Right atrium auricular region (tissue), 2 donors: ENCODE measurements around the gene FOXA3. TPM values are rescaled to one million over a fixed set of nuclear protein-coding genes. Genes with fewer than 3 reads are reported as not detected.

Experiments
- DNase-seq: peaks from one replicate; pipeline ENCODE4 v3.0.0-alpha.2; 2019; ENCODE audit warnings: low spot score
- H3K27ac ChIP-seq, 2 donors: fragments of 200-600 bp; sonication (generic); 1 replicate in 1 of 2; 2 replicates in 1 of 2; pipeline ENCODE4 v1.5.1; 2016 to 2019
- H3K27me3 ChIP-seq, 2 donors: fragments of 200-600 bp; sonication (generic); one replicate each; pipeline versions ENCODE4 v1.5.1 to v1.6.0; 2017 to 2019
- H3K36me3 ChIP-seq: fragments of 200-600 bp; sonication (generic); one replicate; pipeline ENCODE4 v1.5.1; 2016
- H3K4me1 ChIP-seq, 2 donors: fragments of 200-600 bp; sonication (generic); one replicate each; pipeline versions ENCODE4 v1.5.1 to v1.6.0; 2017 to 2019
- H3K4me3 ChIP-seq, 2 donors: fragments of 200-600 bp; sonication (generic); 1 replicate in 1 of 2; 2 replicates in 1 of 2; pipeline ENCODE4 v1.5.1; 2017 to 2019; ENCODE audit warnings: mild to moderate bottlenecking in 1 of 2, moderate library complexity in 1 of 2
- H3K9me3 ChIP-seq, 2 donors: fragments of 200-600 bp; sonication (generic); one replicate each; pipeline ENCODE4 v1.5.1; 2019
- CTCF ChIP-seq, 2 donors: fragments of 200-600 bp; sonication (generic); IDR thresholded peaks; one replicate each; pipeline ENCODE4 v1.5.1; 2019; ENCODE audit warnings: antibody characterized with exemption in 2 of 2
- total RNA-seq, 2 donors: library from RNA; depleted of rRNA; stranded (reverse); fragments of >200 nt; gene quantifications; one replicate each; pipeline ENCODE4 v1.1.0, GENCODE V29; 2016

Gene FOXA3
- total RNA-seq: not detected

GRCh38 chr19:45863840-45864628 is at the start of gene FOXA3:
TSS of gene FOXA3 (plus strand) at chr19:45864326. CDS start at chr19:45864457, 131 bp downstream.
- H3K4me3 ChIP-seq: peak within 1 kb of the TSS; percentile 24 to 86
- H3K4me1 ChIP-seq: peaks cover 0 to 25% of the 10 kb centered on the region in 2 donors
- peaks cover 10 to 11% of the 10 kb centered on the region in 2 donors for H3K27me3 ChIP-seq
- H3K36me3 ChIP-seq: peaks cover 10% of the 10 kb centered on the region
- H3K27ac ChIP-seq: no peak within 1 kb of the TSS
- no peaks in the 10 kb centered on the region for H3K9me3 ChIP-seq
- DNase-seq: no peak
- peak; percentile 47 to 82 for TF ChIP-seq CTCF (IDR thresholded peaks at IDR 0.05)

GRCh38 chr19:45814851-45815480 is 49.2 kb upstream of the FOXA3 start, which contains the start of gene RSPH6A:
TSS of gene RSPH6A (minus strand) at chr19:45815308. CDS start at chr19:45815176, 132 bp downstream.
- no peak for DNase-seq
- no peaks in the 10 kb centered on the region for H3K27me3 ChIP-seq
- peak within 1 kb of the TSS; percentile 55 to 70 for H3K27ac ChIP-seq
- no peaks in the 10 kb centered on the region for H3K9me3 ChIP-seq
- H3K4me1 ChIP-seq: peaks cover 0 to 26% of the 10 kb centered on the region in 2 donors
- no peak for TF ChIP-seq CTCF (IDR thresholded peaks at IDR 0.05)
- peaks cover 6% of the 10 kb centered on the region for H3K36me3 ChIP-seq
- peak within 1 kb of the TSS; percentile 46 to 55 for H3K4me3 ChIP-seq

GRCh38 chr19:45815481-45816216 is 48.5 kb upstream of the FOXA3 start:
- no peak for TF ChIP-seq CTCF (IDR thresholded peaks at IDR 0.05)
- H3K27ac ChIP-seq: peak overlapping the region; percentile 55 to 70
- no peak for DNase-seq
- H3K4me3 ChIP-seq: peak overlapping the region; percentile 46 to 55
- H3K4me1 ChIP-seq: peaks cover 0 to 26% of the 10 kb centered on the region in 2 donors
- H3K9me3 ChIP-seq: no peaks in the 10 kb centered on the region
- H3K27me3 ChIP-seq: no peaks in the 10 kb centered on the region
- peaks cover 13% of the 10 kb centered on the region for H3K36me3 ChIP-seq

- no peak for DNase-seq
- peak overlapping the region; percentile 46 to 55 for H3K4me3 ChIP-seq
- no peak for TF ChIP-seq CTCF (IDR thresholded peaks at IDR 0.05)
- peaks cover 0 to 26% of the 10 kb centered on the region in 2 donors for H3K4me1 ChIP-seq
- H3K36me3 ChIP-seq: peaks cover 21% of the 10 kb centered on the region
- H3K27ac ChIP-seq: peak overlapping the region; percentile 55 to 70
- no peaks in the 10 kb centered on the region for H3K27me3 ChIP-seq
- no peaks in the 10 kb centered on the region for H3K9me3 ChIP-seq
These were observed 47.7 kb upstream of the FOXA3 start for GRCh38 chr19:45816236-45817009.
